ENCODE measurements around the gene MFN1.

- no peak for TF ChIP-seq NR1H2 (CRISPR knock-in tag; IDR thresholded peaks at IDR 0.05; ENCODE audit: borderline replicate concordance, low read depth)
- no peak for TF ChIP-seq POLR2AphosphoS5 (IDR thresholded peaks at IDR 0.05; ENCODE audit: low read depth, low read length)
- no peak for TF ChIP-seq TSC22D2 (CRISPR knock-in tag; IDR thresholded peaks at IDR 0.05; ENCODE audit: borderline replicate concordance)
- no peak for TF ChIP-seq RFX5 (IDR thresholded peaks at IDR 0.05; ENCODE audit: low read depth, low read length)
- no peak for TF ChIP-seq YEATS4 (CRISPR knock-in tag; IDR thresholded peaks at IDR 0.05; ENCODE audit: borderline replicate concordance)
- no peak for TF ChIP-seq NFATC3 (CRISPR knock-in tag; IDR thresholded peaks at IDR 0.05)
- TF ChIP-seq POLR2AphosphoS2 (IDR thresholded peaks at IDR 0.05; ENCODE audit: low read depth, low read length) = no peak
- TF ChIP-seq GMEB1 (CRISPR knock-in tag; IDR thresholded peaks at IDR 0.05; ENCODE audit: borderline replicate concordance) = no peak
- TF ChIP-seq, protein P1, sequence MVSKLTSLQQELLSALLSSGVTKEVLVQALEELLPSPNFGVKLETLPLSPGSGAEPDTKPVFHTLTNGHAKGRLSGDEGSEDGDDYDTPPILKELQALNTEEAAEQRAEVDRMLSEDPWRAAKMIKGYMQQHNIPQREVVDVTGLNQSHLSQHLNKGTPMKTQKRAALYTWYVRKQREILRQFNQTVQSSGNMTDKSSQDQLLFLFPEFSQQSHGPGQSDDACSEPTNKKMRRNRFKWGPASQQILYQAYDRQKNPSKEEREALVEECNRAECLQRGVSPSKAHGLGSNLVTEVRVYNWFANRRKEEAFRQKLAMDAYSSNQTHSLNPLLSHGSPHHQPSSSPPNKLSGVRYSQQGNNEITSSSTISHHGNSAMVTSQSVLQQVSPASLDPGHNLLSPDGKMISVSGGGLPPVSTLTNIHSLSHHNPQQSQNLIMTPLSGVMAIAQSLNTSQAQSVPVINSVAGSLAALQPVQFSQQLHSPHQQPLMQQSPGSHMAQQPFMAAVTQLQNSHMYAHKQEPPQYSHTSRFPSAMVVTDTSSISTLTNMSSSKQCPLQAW (CRISPR knock-in tag; IDR thresholded peaks at IDR 0.05) = no peak
- TF ChIP-seq IRF9 (CRISPR knock-in tag; IDR thresholded peaks at IDR 0.05; ENCODE audit: borderline replicate concordance) = no peak
Measured at GRCh38 chr3:179402963-179403362, 55.5 kb downstream of the MFN1 start.
